RKO (cell line): ENCODE data around the gene SERPINH1.
A peak's percentile ranks its signal among the peaks of the same experiment; 100 is the strongest.

Experiments used
- DNase-seq: peaks from one replicate; pipeline ENCODE4 v3.0.0-alpha.2; 2016; ENCODE audit warnings: low spot score

The SERPINH1 gene

GRCh38 chr11:75596914-75597313 is 34.9 kb downstream of the SERPINH1 start:
- DNase-seq: no peak

- peak; percentile 26 for DNase-seq
Measured at GRCh38 chr11:75597636-75598035, 35.6 kb downstream of the SERPINH1 start.

DNA sequence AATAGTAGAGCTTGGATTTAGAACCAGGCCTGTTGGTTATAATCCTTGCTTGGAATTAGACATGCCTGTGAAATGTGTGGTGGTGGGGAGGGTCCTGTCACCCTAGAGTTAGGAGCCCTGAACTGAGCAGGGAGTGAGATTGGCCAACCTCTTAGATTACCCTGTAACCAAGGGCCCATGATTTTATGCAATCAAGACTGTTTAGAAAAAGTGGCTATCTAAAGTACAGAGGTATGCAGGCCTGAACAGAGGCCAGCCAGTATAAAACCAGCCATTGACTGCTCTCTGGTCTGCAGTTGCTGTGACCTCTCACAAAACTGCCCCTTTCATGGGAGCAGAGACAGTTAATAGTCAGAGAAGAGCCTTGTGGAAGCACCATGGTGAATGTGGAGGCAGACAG is 36.2 kb downstream of the SERPINH1 start:
- no peak for DNase-seq

DNA sequence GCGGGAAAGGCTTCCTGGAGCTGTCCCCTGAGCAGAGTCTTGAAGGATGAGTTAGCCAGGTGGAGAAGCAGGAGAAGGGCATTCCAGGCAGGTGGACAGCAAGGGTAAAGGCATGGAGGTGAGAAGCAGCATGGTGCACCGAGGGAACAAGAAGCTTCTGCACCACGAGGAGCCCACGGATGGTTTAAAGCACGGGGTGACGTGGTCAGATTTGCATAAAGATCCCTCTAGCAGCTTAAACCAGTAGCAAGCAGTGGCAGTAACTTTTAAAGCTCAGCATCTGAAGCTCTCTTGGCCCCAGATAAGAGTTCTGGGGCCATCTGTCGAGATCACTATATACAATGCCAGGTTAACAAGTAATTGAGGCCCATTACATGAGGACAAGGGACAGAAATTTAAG is 36.8 kb downstream of the SERPINH1 start:
- DNase-seq: no peak

GRCh38 chr11:75600356-75600755 is 38.3 kb downstream of the SERPINH1 start:
- no peak for DNase-seq

GRCh38 chr11:75601494-75601893 is 39.4 kb downstream of the SERPINH1 start:
- DNase-seq: no peak

GRCh38 chr11:75602951-75603350 is 40.9 kb downstream of the SERPINH1 start:
- DNase-seq: no peak

DNA sequence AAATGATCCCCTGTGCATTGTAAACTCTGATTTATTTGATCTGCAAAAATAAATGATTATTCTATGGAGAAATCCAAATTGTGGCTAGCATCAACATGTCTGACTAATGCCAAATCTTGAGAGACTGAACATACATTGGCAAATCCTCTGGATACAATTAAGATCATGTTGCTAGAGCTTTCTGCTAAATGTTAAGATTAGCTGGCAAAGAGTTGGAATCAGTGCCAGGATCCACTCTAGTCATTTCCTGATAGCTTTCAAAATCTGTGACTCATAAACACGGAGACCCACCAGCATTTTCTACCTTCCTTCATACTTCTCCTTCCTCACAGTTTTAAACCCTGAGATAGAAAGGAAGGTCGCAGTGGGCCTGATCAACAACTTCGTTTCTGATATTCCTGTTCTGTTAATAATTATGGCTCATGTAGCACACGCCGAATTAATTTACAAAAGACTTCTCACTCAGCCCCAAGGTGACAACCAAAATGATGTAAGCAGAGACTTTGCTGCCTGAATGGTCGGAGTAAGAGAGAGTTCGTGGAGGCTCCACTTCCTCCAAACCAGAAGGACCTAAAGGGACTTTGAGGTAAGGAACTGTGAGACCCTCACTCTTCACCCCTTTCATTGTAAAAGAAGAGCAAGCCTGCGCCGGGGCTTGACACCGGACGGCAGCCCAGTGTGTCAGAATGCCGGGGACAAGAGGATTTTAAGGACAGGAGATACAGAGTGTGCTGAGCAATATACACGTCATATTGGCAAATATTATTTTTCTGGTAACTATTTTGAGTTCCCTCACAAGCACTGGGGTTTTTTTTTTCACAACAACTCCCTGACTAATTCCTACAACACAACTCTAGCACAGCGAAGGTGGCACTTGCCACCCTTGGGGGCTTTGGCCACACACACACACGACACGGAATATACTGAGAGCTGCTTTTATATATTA is 42.0 kb downstream of the SERPINH1 start:
- DNase-seq: peak; percentile 18

GRCh38 chr11:75606099-75606498 is 44.0 kb downstream of the SERPINH1 start:
- DNase-seq: no peak

GRCh38 chr11:75611823-75612222 is 49.8 kb downstream of the SERPINH1 start:
- no peak for DNase-seq

DNA sequence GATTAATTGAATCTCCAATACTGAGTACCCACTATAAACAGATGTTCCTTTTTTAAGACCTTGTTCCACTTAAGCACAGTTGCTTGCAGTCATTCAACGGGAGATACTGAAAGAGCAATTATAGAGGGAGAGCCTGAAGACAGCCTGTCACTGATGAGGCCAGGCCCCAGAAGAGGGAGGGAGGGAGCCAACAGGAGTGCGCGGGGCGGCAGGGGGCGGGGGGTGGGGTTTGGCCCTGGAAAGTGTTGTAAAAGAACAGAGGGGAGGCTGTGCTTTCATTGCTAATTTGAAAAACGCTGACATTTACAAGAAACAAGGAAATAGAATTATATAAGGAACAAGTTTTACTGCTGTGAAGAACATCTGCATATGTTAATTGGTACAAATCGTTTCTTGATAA is 53.7 kb downstream of the SERPINH1 start:
- DNase-seq: no peak

DNA sequence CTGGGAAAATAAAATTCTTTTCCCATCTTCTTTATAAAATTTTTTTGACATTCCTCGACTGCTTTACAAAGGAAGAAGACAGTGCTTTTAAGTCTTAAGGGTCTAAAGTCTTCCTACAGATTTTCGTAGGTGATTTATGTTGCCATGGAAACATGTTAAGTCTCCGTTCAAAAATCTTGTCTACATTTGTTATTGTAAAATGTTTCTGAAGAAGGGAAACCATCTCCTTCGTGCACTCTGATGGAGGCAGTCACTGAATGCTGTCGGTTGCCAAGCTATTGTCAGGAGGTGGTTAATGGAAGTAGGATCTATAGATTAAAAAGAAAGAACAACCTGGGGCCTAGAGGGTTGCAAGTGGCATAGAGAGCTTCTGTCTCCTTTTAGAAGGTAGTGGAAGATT is 54.2 kb downstream of the SERPINH1 start:
- no peak for DNase-seq
